B cell (primary cell): Measurements from ENCODE around the gene CRACR2A. TPM values are rescaled to one million over a fixed set of nuclear protein-coding genes. Genes with fewer than 3 reads are reported as not detected.

Experiments
- ATAC-seq: fragments of 200-7000 bp; cut with Tn5 transposase; one replicate; pipeline ENCODE4 v1.10.0; 2021; ENCODE audit warnings: low read depth, mild to moderate bottlenecking, moderate number of reproducible peaks, moderate library complexity
- CTCF ChIA-PET: fragments of 350-600 bp; sonication (Branson Sonifier 250); formaldehyde crosslinking; loops from one replicate; lab custom pipeline; 2021; ENCODE audit warnings: antibody characterized with exemption, inconsistent platforms; lab: Charles Lee
- POLR2A ChIA-PET: fragments of 350-600 bp; sonication (Branson Sonifier 250); formaldehyde crosslinking; loops from one replicate; lab custom pipeline; 2021; ENCODE audit warnings: antibody characterized with exemption; lab: Charles Lee
- DNase-seq: peaks from one replicate; pipeline ENCODE4 v3.0.0; 2013
- H2AFZ ChIP-seq: 2 replicates; pipeline ENCODE4 v1.6.1; 2012; ENCODE audit warnings: mild to moderate bottlenecking, low read depth, low read length; ENCODE audit not compliant: insufficient read depth, poor library complexity, severe bottlenecking
- H3K27ac ChIP-seq, 2 donors: 1 replicate in 1 of 2; 2 replicates in 1 of 2; pipeline ENCODE4 v1.5.1; 2012 to 2013; ENCODE audit warnings: low read length in 2 of 2, mild to moderate bottlenecking in 2 of 2, moderate library complexity in 1 of 2
- H3K27me3 ChIP-seq, 4 experiments: fragments of 200-600 bp in 1 of 4; sonication (generic) in 1 of 4; replicated peaks in 1 of 4; 1 replicate in 2 of 4; 2 replicates in 2 of 4; pipeline versions ENCODE4 v1.6.1 to v1.7.0; 2013 to 2016; ENCODE audit warnings: low read length in 3 of 4, mild to moderate bottlenecking in 2 of 4, mixed read lengths in 1 of 4, moderate library complexity in 1 of 4; ENCODE audit not compliant: insufficient read depth in 4 of 4, control insufficient read depth in 3 of 4; ENCODE audit errors: control extremely low read depth in 1 of 4
- H3K36me3 ChIP-seq, 2 experiments: replicated peaks in 1 of 2; 1 replicate in 1 of 2; 2 replicates in 1 of 2; pipeline versions ENCODE4 v1.6.1 to v1.7.1; 2013; ENCODE audit warnings: low read length in 1 of 2; ENCODE audit not compliant: insufficient read depth in 2 of 2, control insufficient read depth in 1 of 2; ENCODE audit errors: control extremely low read depth in 1 of 2, extremely low read depth in 1 of 2
- H3K4me1 ChIP-seq, 2 donors: fragments of 200-600 bp in 1 of 2; sonication (generic) in 1 of 2; 1 replicate in 1 of 2; 2 replicates in 1 of 2; pipeline versions ENCODE4 v1.5.1 to v1.6.1; 2013 to 2017; ENCODE audit warnings: low read length in 2 of 2; ENCODE audit not compliant: control insufficient read depth in 2 of 2, insufficient read depth in 2 of 2
- H3K4me2 ChIP-seq: replicated peaks from 2 replicates; pipeline ENCODE3; 2012; ENCODE audit warnings: mild to moderate bottlenecking, low read depth, low read length; ENCODE audit not compliant: poor library complexity, severe bottlenecking
- H3K4me3 ChIP-seq, 5 experiments: fragments of 200-600 bp in 1 of 5; sonication (generic) in 1 of 5; 1 replicate in 3 of 5; 2 replicates in 2 of 5; pipeline versions ENCODE4 v1.5.1 to v1.7.0; 2011 to 2016; ENCODE audit warnings: low read length in 4 of 5, mild to moderate bottlenecking in 4 of 5, low read depth in 2 of 5, control low read depth in 1 of 5, moderate library complexity in 1 of 5; ENCODE audit not compliant: insufficient read depth in 1 of 5; ENCODE audit errors: control extremely low read depth in 1 of 5, extremely low read depth in 1 of 5
- H3K79me2 ChIP-seq: fragments of 200-600 bp; sonication (generic); one replicate; pipeline ENCODE4 v1.6.0; 2016; ENCODE audit warnings: low read length; ENCODE audit not compliant: control insufficient read depth, insufficient read depth
- H3K9ac ChIP-seq: fragments of 200-600 bp; sonication (generic); 2 replicates; pipeline ENCODE4 v1.6.1; 2017; ENCODE audit warnings: mild to moderate bottlenecking, low read length, moderate library complexity
- H3K9me3 ChIP-seq, 3 donors: one replicate each; pipeline versions ENCODE4 v1.6.1 to v1.7.1; 2013; ENCODE audit warnings: low read length in 2 of 3; ENCODE audit not compliant: control insufficient read depth in 2 of 3, insufficient read depth in 1 of 3; ENCODE audit errors: control extremely low read depth in 1 of 3
- H4K20me1 ChIP-seq: 2 replicates; pipeline ENCODE4 v1.6.0; 2012; ENCODE audit warnings: mild to moderate bottlenecking, low read length; ENCODE audit not compliant: insufficient read depth, control insufficient read depth, poor library complexity, severe bottlenecking
- H3K27ac Mint-ChIP-seq: one replicate; pipeline ENCODE4 v1.8.0; 2021; ENCODE audit warnings: mixed read lengths
- H3K27me3 Mint-ChIP-seq: one replicate; pipeline ENCODE4 v1.8.0; 2021; ENCODE audit warnings: mixed read lengths
- H3K4me1 Mint-ChIP-seq: one replicate; pipeline ENCODE4 v1.8.0; 2021; ENCODE audit warnings: mixed read lengths
- H3K4me3 Mint-ChIP-seq: one replicate; pipeline ENCODE4 v1.8.0; 2021; ENCODE audit warnings: mixed read lengths
- H3K9me3 Mint-ChIP-seq: one replicate; pipeline ENCODE4 v1.8.0; 2022; ENCODE audit warnings: mixed read lengths; ENCODE audit not compliant: insufficient read depth
- CTCF ChIP-seq: fragments of 200-600 bp; IDR thresholded peaks from one replicate; pipeline ENCODE4 v1.8.0; 2022; ENCODE audit warnings: antibody characterized with exemption, mild to moderate bottlenecking
- EZH2 ChIP-seq: IDR thresholded peaks from 2 replicates; pipeline ENCODE4 v1.6.1; 2012; ENCODE audit warnings: borderline replicate concordance, low read depth, mild to moderate bottlenecking, moderate library complexity, low read length; ENCODE audit not compliant: insufficient read depth, poor library complexity, severe bottlenecking
- WGBS: methylation state at CpG from one replicate; pipeline ENCODE4 v1.1.5; 2013; ENCODE audit warnings: missing lambda C conversion rate; ENCODE audit not compliant: insufficient coverage; 5-methylcytosine and 5-hydroxymethylcytosine counted together
- intact Hi-C: fragments of 100-400 bp; cut with micrococcal nuclease; formaldehyde crosslinking; loops from one replicate; pipeline ENCODE4 v1.10.0; 2022
- polyA plus RNA-seq: library from polyadenylated mRNA; depleted of rRNA; stranded (reverse); fragments of >200 nt; gene quantifications from 2 replicates; pipeline ENCODE4 v1.2.3, GENCODE V29; 2012
- total RNA-seq, 2 donors: library from RNA; stranded (reverse); fragments of 120-200 nt in 1 of 2; gene quantifications; 1 replicate in 1 of 2; 2 replicates in 1 of 2; pipeline versions ENCODE4 v1.2.3 to v1.2.4, GENCODE V29; 2013 to 2022

Gene CRACR2A
- total and polyA plus RNA-seq, 2 donors (not counting 1 experiment from before 2014, with no cell fraction given): 15.2 to 26.1 TPM

GRCh38 chr12:3713947-3714346, 39.0 kb downstream of the CRACR2A start:
- DNase-seq: no peak
- no peak for ATAC-seq
- H3K4me3 Mint-ChIP-seq: no peak overlapping the region
- peaks cover 13% of the 10 kb centered on the region for H3K4me1 Mint-ChIP-seq
- Histone ChIP-seq H3K79me2 (peaks cover 16% of the 10 kb centered on the region), H3K9ac (no peak overlapping the region), H3K27me3 (no peaks in the 10 kb centered on the region), H3K4me3 (no peak overlapping the region), H3K4me1 (peaks cover 14 to 18% of the 10 kb centered on the region in 2 donors), H3K36me3 (peaks cover 0 to 23% of the 10 kb centered on the region in 2 experiments), H3K9me3 (no peaks in the 10 kb centered on the region), H3K4me2 (no peak overlapping the region), H4K20me1 (no peaks in the 10 kb centered on the region), H3K27ac (no peak overlapping the region), H2AFZ (no peak overlapping the region)
- no peaks in the 10 kb centered on the region for H3K9me3 Mint-ChIP-seq
- H3K27me3 Mint-ChIP-seq: no peaks in the 10 kb centered on the region
- CTCF ChIA-PET: no interaction called here
- WGBS: 100% methylated on average over 1 of the region's 2 CpGs
- H3K27ac Mint-ChIP-seq: no peak overlapping the region
- intact Hi-C loops: no loop called here
- POLR2A ChIA-PET: no interaction called here
- TF ChIP-seq CTCF (no peak), EZH2 (no peak)

- H3K9ac ChIP-seq: no peak overlapping the region
- DNase-seq (no peak), ATAC-seq (no peak)
- intact Hi-C loops: no loop called here
- H3K27me3 Mint-ChIP-seq: no peaks in the 10 kb centered on the region
- no peak overlapping the region for H3K4me3 Mint-ChIP-seq
- no peak overlapping the region for H2AFZ ChIP-seq
- H3K9me3 Mint-ChIP-seq: no peaks in the 10 kb centered on the region
- TF ChIP-seq CTCF (no peak), EZH2 (no peak)
- H3K79me2 ChIP-seq: peaks cover 16% of the 10 kb centered on the region
- H3K9me3 ChIP-seq: no peaks in the 10 kb centered on the region
- no peaks in the 10 kb centered on the region for H3K27me3 ChIP-seq
- no peak overlapping the region for H3K27ac Mint-ChIP-seq
- H3K4me1 ChIP-seq: peaks cover 9 to 13% of the 10 kb centered on the region in 2 donors
- ChIA-PET POLR2A (no interaction called here), CTCF (no interaction called here)
- H3K27ac ChIP-seq: no peak overlapping the region
- no peak overlapping the region for H3K4me3 ChIP-seq
- H4K20me1 ChIP-seq: no peaks in the 10 kb centered on the region
- peaks cover 0 to 27% of the 10 kb centered on the region in 2 experiments for H3K36me3 ChIP-seq
- no peak overlapping the region for H3K4me2 ChIP-seq
- H3K4me1 Mint-ChIP-seq: peaks cover 9% of the 10 kb centered on the region
- WGBS: 92% methylated on average over 4 of the region's 4 CpGs
Observed at GRCh38 chr12:3713483-3713882, 39.4 kb downstream of the CRACR2A start.
